OCI-LY7 (cell line): Measurements from ENCODE around the gene SLC16A13.

Experiments used
- CTCF ChIP-seq: fragments of 200-600 bp; sonication (generic); conservative IDR thresholded peaks from 2 replicates; pipeline ENCODE4 v1.5.1; 2014; ENCODE audit warnings: mild to moderate bottlenecking, antibody characterized with exemption, low read length, moderate library complexity, mixed read lengths
- EZH2phosphoT487 ChIP-seq: fragments of 200-600 bp; sonication (generic); IDR thresholded peaks from 2 replicates; pipeline ENCODE4 v1.6.1; 2018; ENCODE audit warnings: low read depth, borderline replicate concordance, mild to moderate bottlenecking, mixed run types, antibody characterized with exemption, low read length, moderate library complexity, mixed read lengths

- TF ChIP-seq CTCF (no peak), EZH2phosphoT487 (no peak)
Measured at GRCh38 chr17:7019839-7020519, 15.8 kb upstream of the SLC16A13 start.
